GM18498 (cell line): ENCODE results near the gene HLCS.

Experiments
- ATAC-seq: cut with Tn5 transposase; IDR thresholded peaks from one replicate; pipeline ENCODE4 v1.9.1; 2021; ENCODE audit warnings: mild to moderate bottlenecking, moderate library complexity; ENCODE audit not compliant: unreplicated experiment

HLCS gene

DNA sequence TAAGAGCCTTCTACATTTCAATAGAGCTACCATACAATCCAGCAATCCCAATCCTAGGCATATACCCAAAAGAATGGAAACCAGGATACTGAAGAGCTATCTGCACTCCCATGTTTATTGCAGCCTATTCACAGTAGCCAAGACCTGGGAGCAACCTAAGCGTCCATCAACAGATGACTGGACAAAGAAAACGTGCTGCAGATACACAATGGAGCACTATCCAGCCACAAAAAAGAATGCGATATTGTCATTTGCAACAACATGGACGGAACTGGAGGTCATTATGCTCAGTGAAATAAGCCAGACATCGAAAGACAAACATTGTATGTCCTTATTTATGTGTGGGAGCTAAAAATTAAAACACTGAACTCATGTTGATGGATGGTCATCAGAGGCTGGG, 115.3 kb downstream of the HLCS start:
- no peak for ATAC-seq

DNA sequence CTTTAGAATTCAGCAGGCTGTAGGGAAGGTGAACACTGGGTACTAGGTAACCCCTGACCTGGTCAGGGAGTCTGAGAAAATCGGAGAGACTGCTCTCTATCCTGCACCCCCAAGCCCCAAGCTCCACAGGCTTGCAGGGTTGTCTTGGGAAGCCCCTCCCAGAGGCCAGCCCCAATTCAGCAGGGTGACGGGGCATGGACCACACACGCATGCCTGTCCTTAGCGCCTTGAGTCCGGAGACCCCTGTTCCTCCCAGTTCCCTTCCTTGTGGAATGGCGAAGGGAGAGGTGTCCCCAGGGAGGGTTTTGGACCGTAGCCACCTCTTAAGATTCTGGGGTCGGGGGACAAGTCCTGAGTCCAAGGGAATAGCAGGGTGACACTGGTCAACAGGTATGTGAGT, 116.1 kb downstream of the HLCS start:
- ATAC-seq, result no peak

DNA sequence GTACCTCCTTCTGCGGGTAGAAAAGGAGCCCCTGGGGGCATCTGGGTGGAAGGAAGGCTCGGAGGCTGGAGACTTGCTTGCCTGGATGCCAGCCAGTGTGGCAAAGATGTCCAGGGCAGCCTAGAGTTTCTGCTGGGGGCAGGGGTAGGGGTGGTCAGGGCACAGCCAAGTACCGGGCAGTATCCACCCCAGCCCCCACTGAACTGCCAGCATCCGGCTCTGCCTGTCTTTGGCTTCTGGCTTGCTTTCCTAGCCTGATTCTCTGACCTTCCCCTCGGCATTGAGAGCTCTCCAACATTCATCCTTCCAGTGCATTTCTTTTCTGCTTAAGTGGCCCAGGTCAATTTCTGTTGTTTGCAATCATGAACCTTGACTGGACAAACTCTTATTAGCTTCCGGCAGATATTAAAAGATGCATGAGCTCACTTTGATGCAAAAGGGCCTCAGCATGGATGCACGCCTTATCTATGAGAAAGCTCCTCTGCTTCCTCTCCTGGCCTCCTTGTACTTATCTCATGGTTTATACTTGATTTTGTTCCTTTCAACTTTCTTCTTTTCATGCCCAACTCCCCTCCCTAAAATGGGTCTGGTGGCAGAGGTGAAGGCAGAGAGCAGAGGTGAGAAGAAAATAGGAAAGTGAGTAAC, 116.9 kb downstream of the HLCS start:
- no peak for ATAC-seq

DNA sequence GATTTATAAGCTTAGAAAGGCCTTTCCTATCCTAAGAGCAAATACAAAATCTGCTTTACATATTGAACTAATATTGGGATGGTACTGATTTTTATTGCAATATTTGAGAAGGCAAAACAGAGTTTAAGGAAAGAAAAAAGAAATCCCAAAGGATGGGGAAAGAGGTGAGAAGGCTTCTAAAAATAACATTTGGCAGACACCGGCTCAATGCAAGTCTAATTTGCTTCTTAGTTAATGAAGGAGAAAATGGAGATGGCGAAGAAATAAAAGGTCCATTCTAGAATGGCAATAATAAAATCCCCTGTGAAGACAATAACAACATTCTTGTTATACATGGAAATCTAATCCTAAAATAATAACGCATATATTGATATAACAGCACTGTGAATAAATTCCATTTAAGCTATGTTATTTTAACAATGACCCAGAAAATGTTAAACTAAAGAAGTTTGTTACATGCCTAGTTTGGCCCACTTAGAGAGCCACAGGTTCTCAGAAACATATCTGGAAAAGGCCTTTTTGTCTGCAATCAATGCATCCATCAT, 117.7 kb downstream of the HLCS start:
- no peak for ATAC-seq

DNA sequence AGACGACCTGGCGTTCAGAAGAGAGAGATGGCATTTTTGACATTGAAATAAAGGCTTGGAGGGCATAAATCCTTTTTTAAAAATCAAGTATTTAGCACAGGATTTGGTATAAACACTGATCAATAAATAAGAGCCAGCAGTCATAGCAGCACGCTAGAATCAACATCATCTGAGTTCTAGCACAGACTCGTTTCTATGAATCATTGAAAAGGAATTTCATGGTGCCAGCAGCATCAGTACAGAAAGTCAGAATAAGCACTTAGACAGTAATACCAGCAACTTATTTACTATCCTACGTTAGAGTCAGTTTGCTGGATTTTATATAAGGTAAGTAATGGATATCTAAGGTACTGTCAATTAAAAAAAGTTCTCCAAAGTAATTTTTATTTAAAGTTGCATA, 119.3 kb downstream of the HLCS start:
- no peak for ATAC-seq

DNA sequence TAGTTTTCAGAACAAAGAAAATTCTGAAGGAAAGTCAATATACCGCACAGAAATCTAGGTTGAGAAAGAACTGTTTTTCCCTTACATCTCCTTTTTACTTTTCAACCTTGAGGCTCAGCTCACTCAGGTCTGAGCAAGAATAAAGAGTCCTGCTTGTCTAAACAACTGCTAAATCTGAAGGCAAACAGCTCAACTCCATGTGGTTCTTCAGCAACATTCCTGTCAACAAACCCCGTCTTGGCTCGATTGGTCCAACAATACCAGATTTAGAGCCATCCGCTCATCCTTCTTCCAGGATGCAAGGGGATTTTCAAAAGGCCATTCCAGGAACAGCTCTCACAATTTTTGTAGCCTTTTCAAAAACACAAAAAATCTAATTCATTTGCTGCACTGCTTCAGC, 119.8 kb downstream of the HLCS start:
- ATAC-seq, result no peak

DNA sequence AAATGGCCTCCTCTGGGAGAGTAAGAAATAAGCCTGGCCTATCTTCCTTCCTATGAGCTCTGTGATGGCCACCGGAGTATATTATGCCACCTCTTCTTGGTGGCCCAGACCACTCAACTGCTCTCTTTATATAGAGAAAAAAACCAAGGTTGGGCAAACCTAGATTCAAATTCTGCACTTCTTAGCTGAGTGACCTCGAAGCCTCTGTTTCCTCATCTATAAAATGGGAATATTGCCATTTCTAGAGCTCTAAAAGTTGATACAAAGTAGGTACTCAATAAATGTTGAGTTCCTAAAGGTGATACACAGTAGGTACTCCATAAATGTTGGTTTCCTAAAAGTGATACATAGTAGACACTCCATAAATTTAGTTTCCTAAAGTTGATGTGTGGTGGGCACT, 120.7 kb downstream of the HLCS start:
- ATAC-seq, result no peak

DNA sequence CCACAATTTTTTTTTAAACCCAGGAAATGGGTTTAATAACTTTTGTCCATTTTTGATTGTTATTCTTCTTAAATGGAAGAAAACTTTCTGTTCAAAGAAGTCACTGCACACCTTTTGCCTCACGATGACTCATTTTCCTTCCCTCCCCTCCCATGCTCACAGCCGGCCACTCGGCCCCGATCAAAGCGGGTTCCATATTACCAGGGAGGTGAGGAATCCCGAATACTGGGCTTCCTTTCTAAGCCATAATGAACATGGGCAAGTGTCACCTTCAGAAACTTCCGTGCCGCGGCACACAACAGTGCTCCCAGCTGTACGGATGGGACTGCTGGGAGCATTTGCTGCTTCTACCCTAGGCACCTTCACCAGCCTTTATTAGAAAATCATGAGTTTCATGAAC, 121.4 kb downstream of the HLCS start:
- ATAC-seq, result no peak

DNA sequence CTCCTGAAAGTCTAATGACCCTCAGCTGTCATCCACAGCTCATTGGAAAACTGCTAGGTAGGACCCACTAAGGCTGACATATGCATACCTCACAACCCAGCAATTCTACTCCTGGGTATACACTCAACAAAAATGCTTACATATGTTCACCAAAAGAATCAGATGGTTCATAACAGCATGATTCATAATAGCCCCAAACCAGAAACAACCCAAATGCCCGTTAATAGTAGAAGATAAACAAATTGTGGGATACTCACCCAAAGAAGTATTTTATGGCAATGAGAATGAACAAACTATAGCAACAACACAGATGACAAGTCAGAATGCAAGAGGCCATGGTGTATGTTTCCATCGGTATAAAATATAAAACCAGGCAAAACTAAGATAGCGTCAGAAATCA, 124.6 kb downstream of the HLCS start:
- ATAC-seq, result no peak

DNA sequence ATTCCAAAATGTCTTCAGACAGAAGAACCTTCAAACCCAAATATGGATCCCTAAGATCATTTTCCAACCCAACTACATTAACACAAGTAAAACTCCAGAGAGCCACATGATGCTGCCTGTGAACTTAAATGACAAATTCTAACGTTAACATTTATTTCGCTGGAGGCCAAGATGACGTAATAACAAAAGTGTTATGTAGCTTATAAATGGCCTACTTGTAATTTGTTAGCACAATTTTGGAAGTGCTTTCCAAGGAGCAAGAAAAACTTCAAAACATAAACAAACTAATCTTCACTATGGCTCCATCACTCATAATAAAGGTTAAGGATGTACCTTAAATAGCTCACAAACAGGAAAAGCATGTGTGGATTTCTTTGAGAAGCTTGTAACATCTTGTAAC, 126.7 kb downstream of the HLCS start:
- ATAC-seq, result no peak

DNA sequence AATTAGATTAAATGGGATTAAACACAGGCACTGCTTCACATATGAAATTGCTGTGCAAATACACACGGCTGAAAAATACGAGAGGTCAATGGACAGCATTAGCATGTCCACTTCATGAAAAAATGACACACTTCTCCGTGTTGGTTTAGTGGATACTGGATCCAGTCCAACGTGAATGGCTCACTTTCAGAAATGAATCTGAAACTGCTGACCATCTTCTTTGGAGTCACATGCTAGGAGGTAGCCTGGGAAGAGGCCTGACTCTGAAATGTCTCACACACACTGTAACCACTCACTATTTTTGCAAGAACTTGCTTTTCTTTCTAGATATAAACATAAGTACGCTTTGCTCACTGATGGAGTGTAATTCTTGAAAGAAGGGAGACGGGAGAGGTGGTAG, 127.3 kb downstream of the HLCS start:
- ATAC-seq, result no peak

DNA sequence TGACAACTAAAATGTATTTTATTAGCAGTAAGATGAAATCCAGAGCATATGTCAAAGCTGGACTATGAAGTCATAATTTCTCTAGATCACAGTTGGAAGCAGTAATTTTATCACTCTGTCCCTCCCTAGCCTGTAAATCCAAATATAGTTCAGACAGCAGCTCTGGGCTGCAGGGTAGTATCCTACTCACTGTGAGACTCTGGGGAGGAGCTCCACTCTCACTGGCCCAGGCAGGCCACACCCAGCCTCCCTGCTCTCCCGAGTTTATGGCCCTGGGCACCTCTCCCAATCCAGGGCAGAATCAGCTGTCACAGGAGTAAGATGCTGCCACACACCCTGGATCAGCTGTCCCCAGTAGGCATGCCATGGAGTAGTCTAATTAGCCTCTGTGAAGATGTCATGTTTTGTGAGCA, 131.1 kb downstream of the HLCS start:
- no peak for ATAC-seq

DNA sequence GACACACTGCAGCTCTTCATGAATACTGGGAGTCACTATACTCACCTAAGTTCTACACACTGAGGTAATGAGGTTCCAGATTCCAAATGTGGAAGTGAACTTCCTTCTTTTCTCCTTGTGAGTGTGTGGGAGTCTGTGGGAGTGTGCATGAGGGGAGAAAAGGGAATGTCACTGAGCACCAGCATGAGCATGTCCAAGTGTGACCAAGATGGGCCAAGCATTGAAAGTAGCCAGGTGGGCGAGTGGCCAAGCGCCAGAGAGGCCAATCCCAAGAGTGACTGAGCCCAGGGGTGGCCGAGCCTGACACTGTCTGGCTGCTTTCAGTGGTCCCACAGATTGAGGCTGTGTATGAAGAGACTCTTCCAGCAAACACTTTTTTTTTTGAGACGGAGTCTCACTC, 132.3 kb downstream of the HLCS start:
- ATAC-seq, result no peak

DNA sequence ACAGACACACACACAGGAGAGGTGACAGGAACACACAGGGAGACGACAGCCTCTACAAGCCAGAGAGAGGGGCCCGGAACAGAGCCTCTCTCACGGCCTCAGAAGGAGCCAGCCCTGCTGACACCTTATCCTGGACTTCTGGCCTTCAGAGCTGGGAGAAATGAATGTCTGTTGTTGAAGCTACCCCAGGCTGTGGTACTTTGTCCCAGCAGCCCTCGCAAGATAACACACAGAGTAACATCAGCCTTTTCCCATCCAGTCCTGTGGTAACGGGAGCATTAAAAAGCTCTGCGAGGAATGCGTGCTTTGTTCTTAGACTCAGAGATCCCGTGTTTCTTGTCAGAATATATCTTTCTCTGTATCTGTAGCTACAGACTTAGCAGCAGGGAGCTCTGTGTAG, 136.4 kb downstream of the HLCS start:
- no peak for ATAC-seq

DNA sequence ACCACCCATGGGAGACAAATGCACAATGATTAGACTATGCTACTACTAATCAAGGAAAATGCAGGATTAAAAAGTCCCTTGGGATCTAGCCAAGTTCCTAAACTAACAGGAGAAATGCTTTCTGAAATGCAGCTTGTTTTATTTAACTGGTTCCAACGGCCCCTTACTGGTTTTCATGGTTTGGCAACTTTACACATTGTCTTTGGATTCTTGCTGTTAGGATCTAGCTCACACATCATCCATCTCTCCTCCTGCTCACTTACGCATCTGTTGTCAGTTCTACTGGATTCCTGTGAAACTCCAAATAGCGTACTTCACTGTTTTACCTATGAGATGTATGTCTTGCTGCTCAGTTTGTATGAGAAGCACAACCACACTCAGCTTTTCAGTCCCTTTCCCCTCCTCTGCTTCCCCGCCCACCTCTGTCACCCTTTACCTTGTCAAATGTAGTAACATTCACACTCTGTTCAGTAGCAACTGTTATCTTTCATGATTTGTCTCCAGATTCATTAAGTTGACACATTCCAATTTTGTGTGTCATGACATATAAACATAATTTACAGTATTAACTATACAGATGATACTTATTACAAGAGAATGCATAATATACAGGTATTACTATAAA, 137.5 kb downstream of the HLCS start:
- ATAC-seq, result no peak

DNA sequence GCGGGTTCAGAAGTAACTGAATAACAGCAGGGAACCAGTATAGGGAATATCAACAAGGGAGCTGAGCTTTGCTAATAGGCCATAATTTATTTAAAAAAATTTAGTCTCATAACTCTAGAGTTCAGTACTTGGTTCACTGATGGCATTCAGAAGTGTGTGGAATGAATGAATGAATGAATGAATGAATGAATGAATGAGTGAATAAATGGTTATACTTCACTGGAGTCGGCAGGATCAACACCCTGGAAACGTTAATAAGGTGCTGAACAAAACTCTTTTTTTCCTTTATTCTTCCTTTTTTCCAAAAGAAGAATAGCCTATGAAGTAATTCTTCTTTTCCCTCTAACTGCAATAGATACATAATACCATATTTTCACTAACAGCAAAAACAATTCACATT, 138.3 kb downstream of the HLCS start:
- ATAC-seq, result no peak

DNA sequence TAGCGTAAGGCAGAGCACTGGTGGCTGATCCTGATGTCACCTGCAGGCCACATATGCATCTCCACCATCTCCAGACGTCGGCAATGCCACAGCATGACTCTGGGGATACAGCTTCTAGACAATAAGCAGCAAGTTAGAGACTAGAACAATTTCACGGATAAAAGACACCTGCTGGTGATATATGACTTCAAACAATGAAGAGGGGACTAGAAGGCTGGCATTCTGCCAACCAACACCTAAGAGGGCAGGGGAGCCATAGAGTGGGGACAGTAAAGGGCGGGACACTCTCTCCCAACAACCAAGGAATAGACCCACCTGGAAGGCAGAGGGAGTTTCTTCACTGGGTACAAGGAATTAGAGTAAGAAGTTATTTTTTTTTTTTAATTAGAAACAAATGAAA, 140.8 kb downstream of the HLCS start:
- ATAC-seq, result no peak

DNA sequence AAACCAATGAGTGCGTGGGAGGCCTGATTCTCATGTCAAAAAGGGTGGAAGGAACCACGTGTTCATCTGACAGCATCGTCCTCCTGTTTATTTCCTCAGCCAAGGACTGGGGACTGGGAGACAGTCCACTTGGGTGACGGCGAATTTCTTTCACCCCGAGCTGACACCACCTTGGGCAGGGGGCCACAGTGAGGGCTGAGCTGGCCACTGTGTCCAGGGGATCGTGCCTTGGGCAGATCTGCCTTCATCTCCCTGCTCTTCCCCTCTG, 145.5 kb downstream of the HLCS start:
- ATAC-seq, result no peak

DNA sequence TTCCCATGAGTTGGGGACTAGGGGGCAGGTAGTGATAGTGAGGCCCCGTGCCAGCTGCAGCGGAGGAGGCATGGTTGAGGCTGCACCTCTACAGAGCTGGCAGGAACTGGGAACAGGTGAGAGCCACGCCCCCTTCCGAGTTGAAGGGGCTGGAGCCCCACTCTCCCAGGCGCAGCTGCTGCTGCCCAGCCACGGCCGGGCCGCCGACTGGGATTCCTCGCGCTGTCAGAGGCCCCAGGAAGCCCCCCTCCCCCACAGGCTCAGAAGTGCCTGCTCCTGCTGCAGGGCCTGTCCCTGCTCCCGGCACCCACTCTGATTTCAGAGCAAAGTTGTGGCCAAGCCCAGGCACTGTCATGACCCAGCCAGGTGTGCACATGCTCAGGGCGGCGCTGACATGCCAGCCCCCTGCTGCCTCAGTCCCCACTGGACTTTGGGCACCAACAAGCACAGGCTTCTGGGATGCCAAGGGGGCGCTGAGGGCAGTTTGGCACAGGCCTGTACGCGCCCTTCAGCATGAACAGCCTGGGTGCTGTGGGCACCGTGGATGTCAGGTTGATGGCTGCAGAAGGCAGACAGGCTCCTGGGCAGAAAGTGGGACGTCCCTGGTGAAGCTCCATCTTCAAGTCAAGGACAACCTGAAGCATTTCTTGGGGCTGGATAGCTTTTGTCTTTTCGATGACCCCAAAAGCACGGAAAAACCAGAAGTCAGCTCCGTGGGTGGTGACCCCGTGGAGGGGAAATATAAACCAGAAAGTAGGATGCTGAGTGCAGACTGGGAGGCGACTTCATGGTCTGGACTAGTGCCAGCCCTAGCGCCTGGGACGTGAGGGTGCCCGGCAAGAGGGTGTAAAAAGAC, 146.1 kb downstream of the HLCS start:
- no peak for ATAC-seq

DNA sequence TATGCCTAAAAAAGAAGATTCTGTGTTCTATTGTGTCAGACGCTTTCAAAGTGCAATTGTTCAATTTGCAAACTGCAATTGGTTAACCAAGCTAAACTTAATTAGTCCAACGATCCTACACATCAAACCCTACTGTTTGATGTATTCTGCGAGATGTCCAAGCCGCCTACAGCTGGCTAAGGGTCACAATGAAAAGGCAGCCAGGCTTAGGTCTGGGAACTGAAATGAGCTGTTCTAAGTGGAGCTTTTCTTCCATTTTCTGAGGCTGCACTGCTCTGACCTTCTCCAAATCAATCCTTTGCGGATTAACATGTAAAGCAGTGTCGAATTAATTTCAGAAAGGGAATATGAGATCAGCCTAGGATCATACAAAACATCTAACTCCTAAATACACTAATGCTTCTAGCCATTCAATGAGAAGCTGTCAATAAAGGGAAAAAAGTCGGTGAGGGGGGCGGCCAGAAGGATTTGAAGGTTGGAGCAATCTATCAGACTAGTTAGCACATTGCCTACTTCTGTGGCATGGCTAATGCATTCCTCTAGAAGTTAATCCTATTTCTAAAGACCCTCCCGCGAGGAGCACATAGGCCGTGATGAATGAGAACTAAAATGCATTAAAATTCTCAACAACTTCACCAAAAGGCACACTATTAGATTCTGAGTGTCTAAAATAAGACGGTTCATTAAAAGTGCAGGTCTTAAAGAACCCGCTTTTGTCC, 148.6 kb downstream of the HLCS start:
- no peak for ATAC-seq

DNA sequence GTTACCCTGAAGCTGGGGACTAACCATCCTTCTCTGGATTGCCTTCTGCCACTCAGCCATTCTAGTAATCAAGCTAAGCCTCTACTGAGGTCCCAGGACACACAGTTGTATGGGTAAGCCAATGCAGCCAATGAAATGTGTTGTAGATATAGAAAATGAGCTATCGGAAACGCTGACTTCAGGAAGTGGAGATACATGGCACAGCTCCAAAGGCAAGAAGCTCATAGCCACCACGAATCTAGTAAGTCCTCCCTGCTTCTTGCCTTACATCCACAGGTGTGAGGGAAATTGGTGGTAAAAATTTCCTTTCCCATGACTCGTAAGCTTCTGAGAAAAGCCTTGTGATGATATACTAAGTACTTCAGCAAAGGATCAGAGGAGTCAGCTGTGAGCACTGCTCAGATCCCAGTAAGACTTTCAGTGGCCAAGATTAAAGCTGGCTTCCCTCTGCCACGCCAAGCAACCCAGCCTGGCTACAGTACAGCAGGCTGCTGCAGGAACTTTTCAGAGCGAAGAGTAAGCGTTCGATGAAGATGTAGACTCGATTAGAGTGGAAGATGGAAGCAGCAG, 149.8 kb downstream of the HLCS start:
- ATAC-seq, result no peak
